Lung (tissue), 12 donors: ENCODE data around the gene SH3BGRL2. TPM values are rescaled to one million over a fixed set of nuclear protein-coding genes. Genes with fewer than 3 reads are reported as not detected.

ENCODE experiments used
- ATAC-seq: fragments of 200-7000 bp; cut with Tn5 transposase; one replicate; pipeline ENCODE4 v1.9.1; 2020; ENCODE audit warnings: moderate number of reproducible peaks; ENCODE audit not compliant: insufficient read depth, low FRiP score
- DNase-seq, 3 donors: peaks; one replicate each; pipeline ENCODE4 v3.0.0-alpha.2; 2013 to 2017
- H3K27ac ChIP-seq, 2 donors: one replicate each; pipeline ENCODE4 v1.5.1; 2013; ENCODE audit warnings: mild to moderate bottlenecking in 2 of 2, moderate library complexity in 2 of 2, control low read depth in 1 of 2, inconsistent platforms in 1 of 2, low read depth in 1 of 2, low read length in 1 of 2
- H3K27me3 ChIP-seq, 3 donors: one replicate each; pipeline ENCODE4 v1.5.1; 2013; ENCODE audit warnings: low read length in 2 of 3; ENCODE audit not compliant: control insufficient read depth in 3 of 3, insufficient read depth in 3 of 3
- H3K36me3 ChIP-seq, 4 donors: one replicate each; pipeline ENCODE4 v1.5.1; 2013; ENCODE audit warnings: low read length in 4 of 4, mild to moderate bottlenecking in 1 of 4, moderate library complexity in 1 of 4; ENCODE audit not compliant: control insufficient read depth in 4 of 4, insufficient read depth in 4 of 4
- H3K4me1 ChIP-seq, 5 donors: one replicate each; pipeline ENCODE4 v1.5.1; 2013; ENCODE audit warnings: low read length in 5 of 5, mild to moderate bottlenecking in 2 of 5, moderate library complexity in 1 of 5; ENCODE audit not compliant: control insufficient read depth in 5 of 5, insufficient read depth in 5 of 5
- H3K4me3 ChIP-seq: one replicate; pipeline ENCODE4 v1.5.1; 2013; ENCODE audit warnings: mild to moderate bottlenecking, control low read depth, moderate library complexity
- H3K9ac ChIP-seq, 2 donors: one replicate each; pipeline ENCODE4 v1.5.1; 2013; ENCODE audit warnings: low read length in 2 of 2, control low read depth in 1 of 2; ENCODE audit not compliant: insufficient read depth in 1 of 2
- H3K9me3 ChIP-seq, 4 donors: one replicate each; pipeline ENCODE4 v1.5.1; 2013; ENCODE audit warnings: low read length in 3 of 4, mild to moderate bottlenecking in 1 of 4, moderate library complexity in 1 of 4; ENCODE audit not compliant: control insufficient read depth in 4 of 4, insufficient read depth in 3 of 4
- WGBS, 2 donors: extraction: QIAGEN DNeasy Blood & Tissue Kit; methylation state at CpG; one replicate each; pipeline ENCODE4 v1.1.7; 2013; 5-methylcytosine and 5-hydroxymethylcytosine counted together
- polyA plus RNA-seq, 2 donors: library from polyadenylated mRNA; stranded (reverse); fragments of 200-250 nt; gene quantifications; one replicate each; pipeline ENCODE4 v1.2.1, GENCODE V29; 2013
- total RNA-seq, 2 donors: library from RNA; depleted of rRNA in 1 of 2; stranded (reverse); fragments of >200 nt in 1 of 2; gene quantifications; one replicate each; pipeline ENCODE4 v1.2.1, GENCODE V29; 2014 to 2021
- TF ChIP-seq, protein P1 (sequence below): IDR thresholded peaks from 2 replicates; pipeline ENCODE4 v1.5.1; 2012; ENCODE audit warnings: mild to moderate bottlenecking; ENCODE audit errors: control extremely low read depth, extremely low read depth
- donor health status: control.
- donor health status: control.
- donor health status: Bipolar disorder and iron deficiency.
- donor health status: healthy.
- donor health status: DM: yes; HTN: yes; CAD: no.

Gene SH3BGRL2
- total and polyA plus RNA-seq, 4 donors: 7.4 to 38.5 (median 14.0) TPM

DNA sequence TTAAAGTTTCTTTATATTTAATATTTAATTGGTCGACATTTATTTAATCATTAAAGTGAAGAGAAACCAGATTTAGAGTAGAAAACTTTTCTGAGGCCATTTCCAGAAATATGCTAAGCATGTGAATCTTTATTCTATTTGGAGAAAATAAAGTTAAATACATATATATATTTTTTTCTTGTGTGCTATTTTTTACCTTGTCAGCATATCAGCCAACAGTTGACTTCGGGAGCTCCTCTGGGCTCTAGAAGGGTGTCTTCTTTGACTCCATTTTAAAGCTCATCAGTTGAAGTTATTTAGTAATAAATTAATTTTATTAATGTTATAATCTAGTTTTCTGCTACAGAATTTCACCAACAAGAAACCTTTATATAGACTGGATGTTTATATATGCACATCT is 73.1 kb downstream of the SH3BGRL2 start:
- TF ChIP-seq, protein P1, sequence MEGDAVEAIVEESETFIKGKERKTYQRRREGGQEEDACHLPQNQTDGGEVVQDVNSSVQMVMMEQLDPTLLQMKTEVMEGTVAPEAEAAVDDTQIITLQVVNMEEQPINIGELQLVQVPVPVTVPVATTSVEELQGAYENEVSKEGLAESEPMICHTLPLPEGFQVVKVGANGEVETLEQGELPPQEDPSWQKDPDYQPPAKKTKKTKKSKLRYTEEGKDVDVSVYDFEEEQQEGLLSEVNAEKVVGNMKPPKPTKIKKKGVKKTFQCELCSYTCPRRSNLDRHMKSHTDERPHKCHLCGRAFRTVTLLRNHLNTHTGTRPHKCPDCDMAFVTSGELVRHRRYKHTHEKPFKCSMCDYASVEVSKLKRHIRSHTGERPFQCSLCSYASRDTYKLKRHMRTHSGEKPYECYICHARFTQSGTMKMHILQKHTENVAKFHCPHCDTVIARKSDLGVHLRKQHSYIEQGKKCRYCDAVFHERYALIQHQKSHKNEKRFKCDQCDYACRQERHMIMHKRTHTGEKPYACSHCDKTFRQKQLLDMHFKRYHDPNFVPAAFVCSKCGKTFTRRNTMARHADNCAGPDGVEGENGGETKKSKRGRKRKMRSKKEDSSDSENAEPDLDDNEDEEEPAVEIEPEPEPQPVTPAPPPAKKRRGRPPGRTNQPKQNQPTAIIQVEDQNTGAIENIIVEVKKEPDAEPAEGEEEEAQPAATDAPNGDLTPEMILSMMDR: no peak
- Histone ChIP-seq H3K27me3 (no peaks in the 10 kb centered on the region), H3K9me3 (no peaks in the 10 kb centered on the region), H3K4me3 (no peak overlapping the region), H3K4me1 (no peaks in the 10 kb centered on the region), H3K36me3 (peaks cover 0 to 11% (median 2%) of the 10 kb centered on the region in 4 donors), H3K9ac (no peak overlapping the region), H3K27ac (no peak overlapping the region)
- 95 to 96% methylated on average over 2 of the region's 2 CpGs for WGBS, 2 donors
- DNase-seq: no peak
- ATAC-seq: no peak

DNA sequence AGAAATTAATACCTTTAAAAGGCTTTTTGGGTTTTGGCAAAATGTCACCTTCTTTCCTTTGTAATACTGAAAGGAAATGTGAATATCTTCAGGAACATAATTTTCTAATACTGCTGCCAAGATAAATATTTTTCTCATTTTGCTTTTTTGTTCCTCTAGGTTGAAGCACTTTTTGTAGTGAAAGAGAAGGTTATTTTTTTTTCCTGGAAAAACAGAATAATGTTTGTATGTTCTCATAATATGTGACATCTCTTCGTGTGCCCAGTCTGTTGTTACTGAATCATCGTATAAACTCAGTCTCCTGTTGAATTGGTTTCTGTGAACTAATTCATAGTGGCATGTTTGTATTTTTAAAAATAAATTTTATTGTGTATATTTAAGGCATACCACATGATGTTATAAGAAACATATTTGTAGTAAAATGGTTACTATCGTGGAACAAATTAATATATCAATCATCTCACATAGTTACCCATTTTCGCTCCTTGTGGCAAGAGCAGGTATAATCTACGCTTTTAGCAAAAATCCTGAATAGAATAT is 74.4 kb downstream of the SH3BGRL2 start:
- no peak overlapping the region for H3K27ac ChIP-seq
- H3K9ac ChIP-seq: no peak overlapping the region
- TF ChIP-seq, protein P1: no peak
- H3K9me3 ChIP-seq: no peaks in the 10 kb centered on the region
- no peak for DNase-seq
- no peak overlapping the region for H3K4me3 ChIP-seq
- no peaks in the 10 kb centered on the region for H3K4me1 ChIP-seq
- WGBS, 2 donors: 89 to 91% methylated on average over 5 of the region's 5 CpGs
- no peak for ATAC-seq
- no peaks in the 10 kb centered on the region for H3K27me3 ChIP-seq
- peaks cover 0 to 6% (median 0%) of the 10 kb centered on the region in 4 donors for H3K36me3 ChIP-seq

DNA sequence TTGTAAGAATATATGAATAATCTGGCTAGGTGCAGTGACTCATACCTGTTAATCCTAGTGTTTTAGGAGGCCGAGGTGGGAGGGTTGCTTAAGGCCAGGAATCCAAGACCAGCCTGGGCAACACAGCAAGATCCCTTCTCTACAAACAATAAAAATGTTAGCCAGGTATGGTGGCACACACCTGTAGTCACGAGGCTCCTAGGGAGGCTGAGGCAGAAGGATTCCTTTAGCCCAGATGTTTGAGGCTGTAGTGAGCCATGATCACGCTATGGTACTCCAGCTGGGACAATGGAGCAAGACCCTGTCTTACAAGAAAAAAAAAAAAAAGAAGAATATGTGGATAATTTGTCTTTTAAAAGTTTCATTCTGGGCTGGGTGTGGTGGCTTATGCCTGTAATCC is 75.4 kb downstream of the SH3BGRL2 start:
- no peak overlapping the region for H3K27ac ChIP-seq
- H3K4me1 ChIP-seq: peaks cover 0 to 4% (median 0%) of the 10 kb centered on the region in 5 donors
- TF ChIP-seq, protein P1: no peak
- DNase-seq (no peak), ATAC-seq (no peak)
- no peaks in the 10 kb centered on the region for H3K9me3 ChIP-seq
- peaks cover 0 to 5% (median 0%) of the 10 kb centered on the region in 4 donors for H3K36me3 ChIP-seq
- H3K9ac ChIP-seq: no peak overlapping the region
- no peak overlapping the region for H3K4me3 ChIP-seq
- 92 to 96% methylated on average over 3 of the region's 3 CpGs for WGBS, 2 donors
- H3K27me3 ChIP-seq: no peaks in the 10 kb centered on the region

- no peak for ATAC-seq
- Histone ChIP-seq H3K27ac (no peak overlapping the region), H3K9ac (no peak overlapping the region), H3K4me3 (no peak overlapping the region), H3K27me3 (no peaks in the 10 kb centered on the region), H3K4me1 (peaks cover 0 to 10% (median 0%) of the 10 kb centered on the region in 5 donors), H3K36me3 (peaks cover 0 to 5% (median 0%) of the 10 kb centered on the region in 4 donors), H3K9me3 (no peaks in the 10 kb centered on the region)
- TF ChIP-seq, protein P1: no peak
- DNase-seq: no peak
- 89 to 97% methylated on average over 1 of the region's 1 CpG for WGBS, 2 donors
Measured at GRCh38 chr6:79707621-79708020, 76.5 kb downstream of the SH3BGRL2 start.
